HG03280 (cell line): ENCODE data around the gene PLAAT4.
"Not testable (repeated sequence)": the region's sequence is repeated elsewhere in the genome, so short reads cannot be mapped to it uniquely, and the experiment has no call there.

Source experiments
- ATAC-seq: cut with Tn5 transposase; IDR thresholded peaks from one replicate; pipeline ENCODE4 v1.9.1; 2021; ENCODE audit warnings: mild to moderate bottlenecking, moderate library complexity; ENCODE audit not compliant: unreplicated experiment

PLAAT4 gene

GRCh38 chr11:63564784-63565350 lies 28.3 kb downstream of the PLAAT4 start:
- ATAC-seq, result no peak

DNA sequence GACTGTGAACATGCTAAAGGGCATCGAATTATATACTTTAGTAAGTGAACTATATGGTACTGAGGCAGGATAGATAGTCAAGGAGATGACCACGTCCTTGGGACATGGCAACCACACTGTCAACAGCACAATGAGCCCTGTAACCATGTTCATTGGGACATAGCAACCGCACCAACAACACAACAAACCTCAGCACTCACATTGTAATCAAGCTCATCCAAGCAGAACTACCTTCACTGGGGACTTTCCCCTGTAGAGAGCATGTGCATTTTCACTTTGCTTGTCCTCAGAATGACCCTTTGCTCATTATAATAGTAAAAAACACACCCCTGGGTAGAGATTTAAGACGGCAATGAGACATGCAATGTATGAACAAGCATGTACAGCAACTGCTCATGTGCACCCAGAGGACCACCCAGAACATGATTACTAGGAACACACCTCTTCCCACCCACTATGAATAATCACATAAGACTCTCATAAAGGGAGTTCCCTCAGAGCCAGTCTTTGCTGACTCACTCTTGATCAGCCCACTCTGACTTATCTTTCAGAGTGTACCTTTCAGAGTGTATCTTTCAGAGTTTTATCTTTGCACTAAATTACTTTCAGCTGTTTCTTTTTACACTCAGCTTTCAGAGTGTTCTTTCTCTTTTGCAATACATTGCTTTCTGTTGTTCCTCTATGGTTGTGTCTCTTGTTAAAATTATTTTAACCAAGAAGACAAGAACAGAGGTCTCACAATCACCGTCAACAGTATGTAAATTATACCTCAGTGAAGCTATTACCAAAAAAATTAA lies 30.6 kb downstream of the PLAAT4 start:
- peak; percentile 84 for ATAC-seq

DNA sequence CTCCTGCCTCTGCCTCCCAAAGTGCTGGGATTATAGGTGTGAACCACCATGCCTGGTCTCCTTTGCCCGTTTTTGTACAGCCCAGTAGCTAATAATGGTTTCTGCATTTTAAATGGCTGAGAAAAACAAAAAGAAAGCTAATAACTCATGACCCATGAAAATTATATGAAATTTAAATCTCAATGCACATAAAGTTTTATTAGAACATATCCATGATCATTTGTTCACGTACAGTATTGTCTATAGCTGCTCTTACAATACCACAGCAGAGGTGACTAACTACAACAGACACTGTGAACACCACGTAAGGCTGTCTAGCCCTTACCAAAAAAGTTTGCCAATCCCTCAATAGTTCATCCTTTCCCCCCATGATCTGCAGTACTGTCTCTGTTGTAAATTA lies 33.0 kb downstream of the PLAAT4 start:
- ATAC-seq, result no peak

DNA sequence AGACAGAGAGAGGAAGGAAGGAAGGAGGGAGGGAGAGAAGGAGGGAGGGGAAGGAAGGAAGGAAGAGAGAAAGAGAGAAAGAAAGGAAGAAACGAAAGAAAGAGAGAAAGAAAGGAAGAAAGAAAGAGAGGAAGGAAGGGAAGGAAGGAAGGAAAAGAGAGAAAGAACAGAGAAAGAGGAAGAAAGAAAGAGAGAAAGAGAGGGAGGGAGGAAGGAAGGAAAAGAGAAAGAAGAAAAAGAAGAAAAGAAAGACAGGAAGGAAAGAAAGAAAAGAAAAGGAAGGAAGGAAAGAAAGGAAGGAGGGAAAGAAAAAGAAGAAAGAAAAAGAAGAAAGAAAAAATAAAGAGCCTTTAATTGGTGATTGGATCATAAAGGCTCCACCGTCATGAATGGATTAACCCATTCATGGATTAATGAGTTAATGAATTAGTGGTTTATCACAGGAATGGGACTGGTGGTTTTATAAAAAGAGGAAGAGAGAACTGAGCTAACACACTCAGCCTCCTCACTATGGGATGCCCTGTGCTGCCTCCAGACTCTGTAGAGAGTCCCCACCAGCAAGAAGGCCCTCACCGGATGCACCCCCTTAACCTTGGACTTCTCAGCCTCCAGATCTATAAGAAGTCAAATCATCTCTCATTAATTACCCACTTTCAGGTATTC lies 35.5 kb downstream of the PLAAT4 start:
- no peak for ATAC-seq

- ATAC-seq, result no peak
These were observed 37.6 kb downstream of the PLAAT4 start for GRCh38 chr11:63573881-63574855.

- no peak for ATAC-seq
These were observed 38.4 kb downstream of the PLAAT4 start for GRCh38 chr11:63574856-63575602.

DNA sequence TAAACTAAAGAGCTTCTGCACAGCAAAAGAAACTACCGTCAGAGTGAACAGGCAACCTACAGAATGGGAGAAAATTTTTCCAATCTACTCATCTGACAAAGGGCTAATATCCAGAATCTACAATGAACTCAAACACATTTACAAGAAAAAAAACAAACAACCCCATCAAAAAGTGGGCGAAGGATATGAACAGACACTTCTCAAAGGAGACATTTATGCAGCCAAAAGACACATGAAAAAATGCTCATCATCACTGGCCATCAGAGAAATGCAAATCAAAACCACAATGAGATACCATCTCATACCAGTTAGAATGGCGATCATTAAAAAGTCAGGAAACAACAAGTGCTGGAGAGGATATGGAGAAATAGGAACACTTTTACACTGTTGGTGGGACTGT lies 42.3 kb downstream of the PLAAT4 start:
- ATAC-seq, result not testable (repeated sequence)

DNA sequence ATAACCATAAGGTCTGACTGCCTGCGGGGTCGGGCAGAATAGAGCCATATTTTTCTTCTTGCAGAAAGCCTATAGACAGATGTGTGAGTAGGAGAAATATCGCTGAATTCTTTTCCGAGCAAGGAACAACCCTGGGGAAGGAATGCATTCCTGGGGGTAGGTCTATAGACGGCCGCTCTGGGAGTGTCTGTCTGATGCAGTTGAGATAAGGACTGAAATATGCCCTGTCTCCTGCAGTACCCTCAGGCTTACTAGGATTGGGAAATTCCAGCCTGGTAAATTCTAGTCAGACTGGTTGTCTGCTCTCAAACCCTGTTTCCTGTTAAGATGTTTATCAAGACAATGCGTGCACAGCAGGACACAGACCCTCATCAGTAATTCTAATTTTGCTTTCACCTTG lies 44.6 kb downstream of the PLAAT4 start:
- not testable (repeated sequence) for ATAC-seq

DNA sequence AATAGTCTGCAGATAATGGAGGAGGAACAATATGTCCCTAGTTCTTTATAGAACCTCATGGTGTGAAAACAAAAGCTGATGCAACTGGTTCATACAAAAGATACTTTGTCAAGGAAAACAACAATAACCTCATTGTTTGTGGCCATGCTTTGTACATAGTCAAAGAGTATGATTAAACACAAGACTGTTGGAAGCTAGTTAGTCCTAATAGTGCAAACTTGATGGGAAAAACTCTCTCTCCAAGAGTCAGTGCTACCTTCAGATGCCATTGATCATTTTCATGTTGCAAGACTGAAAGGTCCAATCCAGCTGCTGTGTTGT lies 46.7 kb downstream of the PLAAT4 start:
- no peak for ATAC-seq

DNA sequence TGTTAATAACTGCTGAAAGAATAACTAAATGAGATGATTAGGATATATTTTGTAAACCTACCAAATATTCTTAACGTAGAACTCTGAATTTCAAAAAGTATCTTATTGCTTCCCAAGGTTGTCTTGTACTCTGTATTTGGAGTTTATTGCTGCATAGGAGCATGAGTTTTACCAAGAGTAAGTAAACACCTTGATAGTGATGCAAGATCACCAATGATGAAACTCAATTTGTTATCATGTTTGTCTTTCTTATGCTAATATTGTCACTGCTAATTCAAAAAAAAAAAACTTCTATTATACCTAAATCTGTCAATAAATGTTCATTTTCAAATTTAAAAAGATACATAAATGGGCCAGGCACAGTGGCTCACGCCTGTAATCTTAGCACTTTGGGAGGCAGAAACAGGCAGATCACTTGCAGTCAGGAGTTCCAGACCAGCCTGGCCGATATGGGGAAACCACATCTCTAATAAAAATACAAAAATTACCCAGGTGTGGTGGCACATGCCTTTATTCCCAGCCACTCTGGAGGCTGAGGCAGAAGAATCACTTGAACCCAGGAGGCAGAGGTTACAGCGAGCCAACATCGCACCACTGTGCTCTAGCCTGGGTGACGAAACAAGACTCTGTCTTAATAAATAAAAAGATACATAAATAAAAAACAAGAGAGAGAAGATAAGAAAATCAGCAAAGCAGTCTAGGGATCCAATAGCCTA lies 50.0 kb downstream of the PLAAT4 start:
- no peak for ATAC-seq

- no peak for ATAC-seq
These were observed 52.4 kb downstream of the PLAAT4 start for GRCh38 chr11:63589000-63589399.

DNA sequence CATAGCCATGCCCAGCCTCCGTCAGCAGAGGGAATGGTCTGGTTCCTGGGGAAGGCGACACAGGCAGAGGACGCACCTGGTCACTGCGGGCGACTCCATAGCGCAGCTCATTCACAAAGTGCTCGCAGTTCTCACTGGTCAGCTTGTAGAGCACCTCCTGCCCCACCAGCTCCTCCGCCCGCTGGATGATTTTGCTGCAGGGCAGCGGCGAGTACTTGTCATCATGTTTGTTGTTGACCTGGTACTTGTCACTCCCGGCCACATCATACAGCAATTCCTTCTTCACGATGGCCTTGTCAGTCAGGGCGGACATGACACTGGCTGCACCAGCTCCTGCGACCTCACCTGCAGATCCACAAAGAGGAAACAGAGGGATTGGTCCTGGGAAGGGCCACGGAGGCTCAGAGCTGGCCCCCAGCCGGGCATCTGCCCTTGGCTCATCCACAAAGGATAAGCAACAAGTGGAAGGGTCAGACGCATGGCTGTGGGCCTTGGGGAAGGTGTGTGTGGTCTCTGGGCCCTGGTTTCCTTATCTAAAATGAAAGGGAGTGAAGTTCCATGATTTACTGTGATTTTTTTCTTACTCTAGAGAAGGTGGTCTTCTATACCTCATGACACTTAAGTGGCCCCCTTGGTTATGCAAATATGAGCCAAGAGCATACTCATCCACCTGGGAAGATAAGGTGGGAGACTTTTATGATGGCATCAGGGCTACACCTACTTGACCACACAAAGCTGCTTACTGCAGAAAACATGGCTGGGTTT lies 53.6 kb downstream of the PLAAT4 start:
- ATAC-seq, result no peak

- ATAC-seq, result no peak
These were observed 56.4 kb downstream of the PLAAT4 start for GRCh38 chr11:63592975-63593395.

GRCh38 chr11:63595296-63595695 lies 58.7 kb downstream of the PLAAT4 start:
- no peak for ATAC-seq
